Activated gamma-delta T cell (primary cell): Measurements from ENCODE around the gene PPFIA2.

Experiments used
- DNase-seq: peaks from one replicate; lab custom pipeline; 2025; lab: John Stamatoyannopoulos, UW

Gene PPFIA2

DNA sequence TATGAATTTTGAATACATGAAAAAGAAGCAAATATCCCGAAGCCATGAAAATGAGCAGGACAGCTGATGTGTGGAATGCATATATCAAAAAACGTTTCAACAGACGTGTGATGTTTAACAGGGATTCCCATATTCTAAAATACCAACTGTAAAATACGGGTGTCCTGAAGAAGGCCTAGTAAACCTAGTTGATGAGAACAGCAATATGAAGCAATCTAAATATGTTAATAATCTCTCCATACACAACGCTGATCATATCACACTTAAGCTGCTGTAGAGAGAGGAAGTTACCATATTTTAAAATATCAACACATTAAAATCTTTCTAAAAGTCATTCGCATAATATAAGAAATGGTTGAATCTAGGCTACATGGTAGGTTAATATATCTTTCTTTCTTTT lies 317.5 kb downstream of the PPFIA2 start:
- no peak for DNase-seq

DNA sequence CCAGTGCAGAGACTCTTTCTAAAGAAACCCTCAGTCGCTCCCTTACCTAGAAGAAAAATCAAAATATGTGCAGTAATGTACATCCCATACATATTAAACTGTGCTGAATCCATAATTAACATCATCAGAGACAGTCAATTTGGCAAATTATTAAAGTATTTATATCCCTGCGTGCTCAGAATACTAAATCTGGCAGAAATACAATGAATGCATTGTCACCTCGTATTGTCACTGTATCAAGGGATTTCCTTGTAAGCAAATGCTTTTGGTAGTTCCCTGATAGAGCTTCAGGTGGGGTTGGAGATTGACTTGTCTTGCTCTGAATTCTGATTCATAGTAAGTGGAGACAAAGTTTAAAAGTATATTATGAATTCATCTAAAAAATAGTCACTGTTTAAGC lies 319.1 kb downstream of the PPFIA2 start:
- no peak for DNase-seq

DNA sequence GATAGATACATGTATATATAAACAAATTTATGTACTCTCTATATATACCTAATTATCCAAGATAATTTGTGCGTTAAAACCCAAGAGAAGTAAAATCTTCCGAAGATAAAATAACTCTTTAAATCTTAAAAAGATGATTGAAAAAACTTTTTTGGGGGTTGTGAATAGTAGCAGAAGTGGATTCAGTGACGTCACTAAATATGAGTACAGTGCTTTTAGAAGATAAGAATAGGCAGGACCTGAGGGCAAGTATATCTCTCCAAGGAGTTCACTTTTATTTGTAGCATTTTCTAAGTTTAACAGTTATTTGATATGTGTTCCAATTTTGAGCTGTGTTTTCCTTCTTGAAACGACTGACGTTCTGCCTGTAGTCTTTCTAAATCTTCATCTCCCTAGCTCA lies 319.8 kb downstream of the PPFIA2 start:
- DNase-seq: no peak

DNA sequence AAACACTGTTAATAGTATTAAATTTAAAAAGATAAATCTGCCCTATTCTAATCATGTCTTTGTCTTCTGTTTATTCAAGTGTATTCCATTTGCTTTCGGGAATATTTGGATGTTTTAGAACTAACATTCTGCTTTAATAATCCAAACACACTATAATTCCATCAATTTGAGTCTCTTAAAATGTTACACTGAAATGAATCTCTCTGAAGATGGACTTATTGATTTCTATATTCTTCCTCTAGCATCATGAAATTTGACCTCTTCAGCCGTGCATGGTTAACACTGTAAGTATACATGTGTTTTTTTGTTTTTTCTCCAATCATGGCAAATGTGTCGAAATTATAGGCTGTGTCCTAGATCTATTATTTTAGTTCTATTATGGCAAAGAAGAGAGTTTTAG lies 342.1 kb downstream of the PPFIA2 start:
- DNase-seq: no peak

DNA sequence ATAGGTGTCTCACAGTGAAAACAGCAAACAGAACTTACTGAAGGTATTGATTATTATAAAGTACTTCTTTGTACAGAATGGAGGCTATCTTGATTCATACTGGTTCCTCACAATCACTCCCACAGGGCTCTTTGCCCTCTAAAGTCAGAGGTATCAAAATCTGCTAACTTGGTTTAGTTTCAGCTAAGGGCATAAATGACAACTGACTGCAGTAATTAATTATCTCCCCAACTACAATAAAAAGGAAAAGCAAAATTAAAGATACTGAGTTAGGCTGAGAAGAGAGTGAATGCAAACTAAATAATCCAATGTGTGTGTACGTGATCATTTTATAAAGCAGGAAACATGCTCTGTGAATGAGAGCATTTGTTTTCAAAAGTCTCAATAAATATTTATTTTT lies 342.6 kb downstream of the PPFIA2 start:
- DNase-seq: no peak

DNA sequence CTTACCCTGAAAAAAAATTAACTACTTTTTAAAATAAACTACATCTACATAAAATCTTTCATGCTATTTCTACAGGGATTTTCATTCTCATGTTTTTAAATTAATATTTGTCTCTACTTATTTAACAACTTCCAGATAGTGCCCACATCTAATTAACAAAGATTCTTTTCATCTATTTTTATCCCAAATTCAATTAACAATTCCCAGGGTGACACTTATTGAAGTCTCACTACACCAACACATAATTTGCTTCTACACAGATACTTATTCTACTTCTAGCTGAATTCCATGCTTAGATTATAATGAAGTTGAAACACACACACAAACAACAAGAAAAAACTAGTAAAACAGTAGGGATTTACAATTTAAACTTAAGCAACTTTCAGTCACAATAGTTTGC lies 344.7 kb downstream of the PPFIA2 start:
- DNase-seq: no peak

DNA sequence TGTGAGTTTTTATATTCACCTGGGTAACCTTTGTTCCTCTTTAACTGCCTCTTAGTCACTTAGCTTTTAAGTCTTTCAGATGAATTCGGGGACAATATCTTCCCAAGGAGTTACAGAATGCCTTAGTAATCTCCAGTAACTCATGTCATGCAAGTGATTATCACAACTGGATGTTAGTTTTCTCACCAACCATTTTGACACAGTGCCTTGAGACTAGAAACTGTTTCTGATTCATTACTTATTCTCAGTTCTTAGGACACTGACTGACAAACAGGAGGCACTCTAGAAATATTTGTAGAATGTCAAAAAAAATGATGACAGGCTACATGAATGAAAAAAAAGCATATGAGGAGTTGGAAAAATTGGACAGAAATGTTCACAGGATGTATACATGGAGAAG lies 346.2 kb downstream of the PPFIA2 start:
- no peak for DNase-seq

DNA sequence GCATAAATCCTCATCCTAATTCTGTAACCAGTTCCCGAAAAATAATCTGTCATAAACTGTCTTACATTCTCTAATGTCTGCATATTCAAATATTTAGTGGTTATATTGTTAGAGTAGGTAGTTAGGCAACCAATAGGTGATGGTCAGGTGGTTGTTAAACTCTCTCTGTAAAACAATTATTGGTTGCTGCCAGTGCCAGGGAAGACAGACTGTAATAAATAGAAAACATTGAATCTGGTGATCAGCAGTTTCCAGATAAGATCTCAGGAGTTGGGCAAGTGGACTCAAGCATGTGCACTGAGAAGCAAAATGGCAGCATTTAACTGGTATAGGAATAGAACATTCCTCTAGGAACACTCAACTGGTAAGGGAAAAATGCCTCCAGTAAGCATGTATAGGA lies 355.8 kb downstream of the PPFIA2 start:
- no peak for DNase-seq

DNA sequence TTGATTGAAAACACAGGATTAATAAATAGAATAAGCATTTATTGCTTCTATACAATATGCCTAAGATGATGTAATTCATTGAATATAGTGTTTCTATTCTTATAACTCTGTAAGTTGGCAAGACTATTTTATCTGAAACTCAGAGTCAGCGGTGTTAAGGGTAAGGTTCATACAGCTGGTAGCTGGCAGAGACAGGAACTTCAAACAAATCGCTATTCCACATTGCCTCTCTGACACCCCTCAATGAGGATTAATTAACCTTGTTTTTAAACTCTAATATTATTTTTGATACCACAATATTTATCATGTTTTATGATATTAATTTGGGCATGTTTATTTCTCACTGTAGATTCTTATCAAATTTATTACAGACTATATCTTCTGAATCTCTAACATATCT lies 357.9 kb downstream of the PPFIA2 start:
- no peak for DNase-seq

DNA sequence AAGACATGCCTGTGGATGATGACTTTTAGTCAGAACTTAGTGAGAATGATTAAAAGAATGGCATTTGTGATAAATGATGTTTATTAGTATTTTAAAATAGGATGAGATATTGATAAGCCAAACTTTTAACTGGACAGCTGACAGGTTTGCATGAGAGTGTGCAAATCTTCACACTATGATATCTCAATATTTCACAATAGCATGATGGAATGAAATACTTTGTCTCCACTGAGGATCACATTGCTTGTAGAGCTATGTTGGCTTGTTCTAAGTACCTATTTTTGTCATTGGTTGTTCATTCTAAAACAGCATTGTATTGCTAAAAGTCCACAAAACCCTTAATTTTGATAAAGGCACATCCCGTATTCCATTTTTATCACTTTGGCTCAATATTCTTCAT lies 359.1 kb downstream of the PPFIA2 start:
- no peak for DNase-seq

DNA sequence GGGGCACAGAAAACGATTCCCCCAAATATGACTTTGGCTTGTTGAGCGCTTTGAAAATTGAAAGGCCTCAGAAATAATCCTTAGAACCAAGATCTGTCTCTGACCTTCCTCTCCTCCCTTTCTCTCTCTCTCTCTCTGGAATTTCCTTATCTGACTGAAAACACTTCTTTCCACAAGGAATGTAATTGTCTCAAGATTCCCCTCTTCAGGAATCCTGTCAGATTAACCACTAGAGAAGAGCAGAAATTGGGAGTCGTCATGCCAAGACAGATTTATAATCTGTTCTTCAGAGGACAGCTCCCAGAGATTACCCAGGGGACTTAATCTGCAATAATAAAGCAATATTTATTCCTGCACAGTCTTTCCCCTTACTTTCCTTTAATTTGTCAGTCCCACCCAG lies 363.7 kb downstream of the PPFIA2 start:
- DNase-seq: no peak

DNA sequence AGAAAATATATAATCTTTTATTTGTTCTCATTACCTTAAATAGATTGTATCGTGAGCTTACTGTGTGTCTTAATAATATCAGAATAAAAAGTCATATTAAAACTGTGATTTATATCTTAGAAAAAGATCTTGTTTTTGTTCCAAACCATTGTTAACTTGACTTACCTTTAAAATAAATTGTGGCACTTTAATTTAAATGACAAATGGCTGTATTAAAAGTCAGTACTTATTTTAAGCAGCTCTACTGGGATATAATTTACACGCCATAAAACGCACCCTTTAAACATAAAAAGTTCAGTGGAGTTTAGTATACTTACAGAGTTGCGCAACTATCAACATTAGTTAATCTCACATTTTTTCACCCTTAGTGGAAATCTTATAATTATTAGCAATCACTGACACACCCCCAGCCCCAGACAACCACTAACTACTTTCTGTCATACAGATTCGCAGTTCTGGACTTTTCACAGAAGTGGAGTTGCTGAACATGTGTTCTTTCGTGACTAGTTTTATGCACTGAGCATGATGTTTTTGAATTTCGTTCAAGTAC lies 369.5 kb downstream of the PPFIA2 start:
- DNase-seq: no peak

DNA sequence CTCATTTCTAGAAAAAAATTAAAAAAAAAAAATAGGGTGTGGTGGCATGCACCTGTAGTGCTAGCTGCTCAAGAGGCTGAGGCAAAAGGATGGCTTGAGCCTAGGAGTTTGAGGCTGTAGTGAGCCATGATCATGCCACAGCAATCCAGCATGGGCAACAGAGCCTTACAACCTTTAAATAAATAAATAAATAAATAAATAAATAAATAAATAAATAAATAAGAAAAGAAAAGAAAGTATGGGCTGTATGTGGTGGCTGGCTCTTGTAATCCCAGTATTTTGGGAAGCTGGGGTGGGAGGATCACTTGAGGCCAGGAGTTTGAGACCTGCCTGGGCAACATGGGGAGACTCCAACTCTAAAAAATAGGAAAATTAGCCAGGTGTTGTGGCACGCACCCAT lies 373.0 kb downstream of the PPFIA2 start:
- DNase-seq: no peak

DNA sequence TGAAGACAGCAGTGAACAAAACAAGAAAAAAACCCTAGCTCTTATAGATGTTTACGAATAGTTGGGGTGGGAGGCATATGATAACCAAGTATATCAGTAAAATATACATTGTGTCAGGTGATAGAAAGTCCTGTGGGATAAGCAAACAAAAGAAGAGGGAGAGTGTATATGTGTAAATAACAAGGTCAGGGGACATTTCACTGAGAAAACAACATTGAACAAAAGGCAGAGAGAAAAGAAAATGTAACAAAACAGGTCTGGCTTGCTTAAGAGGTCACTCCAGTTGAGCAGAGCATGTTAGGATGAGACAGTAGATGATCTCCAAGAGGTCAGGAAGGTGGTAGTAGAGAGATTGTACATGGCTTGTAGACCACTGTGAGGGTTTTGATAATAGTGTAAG lies 377.2 kb downstream of the PPFIA2 start:
- DNase-seq: no peak

DNA sequence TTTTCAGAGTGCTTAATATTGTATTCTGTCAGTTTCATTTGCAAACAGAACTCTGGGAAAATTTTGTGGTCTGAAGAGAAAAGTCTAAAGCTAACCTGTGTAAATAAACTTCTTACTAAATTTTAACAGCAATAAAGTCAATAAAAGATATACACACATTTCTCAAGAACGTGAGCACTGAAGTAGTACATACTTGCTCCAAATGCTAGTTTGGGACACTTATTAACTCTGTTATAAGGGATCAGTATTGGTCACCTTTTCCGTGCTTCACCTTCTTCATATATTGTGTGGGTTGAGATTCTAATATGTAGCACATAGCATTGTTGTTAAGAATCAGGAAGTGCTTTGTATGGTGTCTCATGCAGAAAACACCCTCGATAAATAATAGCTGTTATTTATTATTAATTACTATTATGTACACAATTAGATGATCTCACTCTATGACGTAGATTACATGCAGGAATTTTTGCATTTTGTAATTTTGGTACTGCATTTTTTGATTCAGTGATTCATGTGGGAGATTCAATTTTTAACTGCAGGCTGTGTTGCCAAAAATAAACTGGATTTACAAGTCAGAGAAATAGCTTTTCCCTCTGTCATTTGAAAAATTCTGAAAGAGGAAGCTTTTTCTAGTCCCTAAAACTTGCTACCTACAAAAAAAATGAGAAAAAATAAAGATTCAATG lies 380.4 kb downstream of the PPFIA2 start:
- no peak for DNase-seq

DNA sequence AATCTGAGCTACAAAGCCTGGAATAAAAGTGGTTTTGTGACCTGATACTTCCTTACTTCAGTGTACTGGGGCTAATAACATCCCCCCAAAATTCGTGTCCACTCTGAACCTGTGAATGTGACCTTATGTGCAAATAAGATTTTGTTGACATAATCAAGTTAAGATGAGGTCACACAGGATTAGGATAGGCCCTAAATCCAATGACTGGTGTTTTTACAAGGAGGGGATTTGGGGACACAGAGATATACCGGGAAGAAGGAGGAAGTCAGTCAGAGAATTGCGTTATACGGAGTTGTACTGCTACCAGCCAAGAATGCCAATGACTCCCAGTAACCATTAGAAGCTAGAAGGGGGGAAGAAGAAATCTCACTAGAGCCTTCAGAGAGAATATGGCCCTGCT lies 381.4 kb downstream of the PPFIA2 start:
- DNase-seq: no peak

DNA sequence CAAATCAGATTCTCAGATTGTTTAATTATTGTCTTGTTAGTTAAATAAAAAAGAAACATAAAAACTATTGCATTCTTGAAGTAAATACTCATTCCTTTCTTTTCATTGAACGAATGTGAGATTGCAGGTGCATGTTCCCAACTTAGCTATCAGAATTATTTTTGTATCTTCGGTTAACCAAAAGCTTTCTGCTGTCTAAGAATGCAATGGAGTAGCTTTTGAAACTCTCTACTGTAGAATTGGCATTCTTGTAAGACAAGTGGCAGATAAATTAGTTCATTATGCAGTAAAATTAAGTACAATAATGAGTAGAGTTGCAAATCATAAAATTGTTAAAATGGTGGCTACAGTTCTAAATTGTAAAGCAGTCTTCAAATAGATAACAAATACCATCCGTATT lies 383.2 kb downstream of the PPFIA2 start:
- no peak for DNase-seq

DNA sequence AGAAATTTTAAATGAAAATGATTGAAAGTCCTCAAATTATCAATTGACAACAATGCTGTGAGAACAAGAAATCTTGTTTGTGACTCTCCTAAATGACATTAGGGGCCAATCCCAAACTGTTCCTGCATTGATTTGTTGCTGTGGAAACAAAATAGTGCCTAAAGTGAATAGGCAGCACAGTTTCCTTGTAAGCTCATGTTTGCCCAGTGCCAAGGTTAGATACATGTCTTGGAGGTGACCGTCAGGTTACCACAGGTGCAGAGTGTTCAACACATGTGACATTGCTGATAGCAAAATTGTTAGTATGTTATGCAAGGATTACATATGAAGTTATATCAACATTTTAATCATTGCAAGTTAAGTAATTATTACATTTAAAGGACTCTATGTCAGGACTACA lies 388.7 kb downstream of the PPFIA2 start:
- no peak for DNase-seq

DNA sequence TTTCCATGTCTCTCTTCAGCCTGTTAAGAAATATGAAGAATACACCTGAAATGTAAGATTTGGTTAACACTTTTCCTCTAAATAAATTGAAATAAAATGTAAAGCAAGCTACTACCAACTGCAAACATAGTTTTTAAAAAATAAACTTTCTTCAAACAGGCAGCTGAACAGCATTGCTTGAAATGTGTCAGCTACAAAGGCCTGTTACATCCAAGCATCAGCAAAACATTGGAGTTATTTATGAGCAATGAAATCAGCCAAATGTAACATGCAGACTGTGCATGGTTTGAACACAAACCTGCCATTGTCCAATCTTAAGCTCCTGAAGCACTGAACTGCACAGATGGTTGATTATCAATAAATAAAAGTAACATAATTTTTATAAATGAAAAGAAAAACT lies 390.0 kb downstream of the PPFIA2 start:
- no peak for DNase-seq

DNA sequence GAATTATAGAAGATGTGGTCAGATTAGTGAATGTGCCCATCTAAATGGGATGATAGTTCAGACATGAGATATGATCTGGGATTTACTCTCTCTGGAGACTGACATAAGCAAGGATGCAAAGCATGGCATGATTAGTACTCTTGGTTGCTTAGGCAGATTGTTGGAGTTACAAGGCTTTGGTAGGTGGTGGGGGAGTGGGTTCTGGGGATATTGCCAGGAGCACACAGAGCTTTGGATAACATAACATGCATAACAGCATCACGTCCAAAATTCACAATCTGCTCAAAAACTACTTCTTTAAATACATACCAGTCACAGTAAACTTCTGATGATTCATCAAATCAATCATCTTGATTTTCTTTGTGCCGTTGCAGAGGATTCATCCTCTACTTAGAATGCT lies 393.9 kb downstream of the PPFIA2 start:
- DNase-seq: no peak

DNA sequence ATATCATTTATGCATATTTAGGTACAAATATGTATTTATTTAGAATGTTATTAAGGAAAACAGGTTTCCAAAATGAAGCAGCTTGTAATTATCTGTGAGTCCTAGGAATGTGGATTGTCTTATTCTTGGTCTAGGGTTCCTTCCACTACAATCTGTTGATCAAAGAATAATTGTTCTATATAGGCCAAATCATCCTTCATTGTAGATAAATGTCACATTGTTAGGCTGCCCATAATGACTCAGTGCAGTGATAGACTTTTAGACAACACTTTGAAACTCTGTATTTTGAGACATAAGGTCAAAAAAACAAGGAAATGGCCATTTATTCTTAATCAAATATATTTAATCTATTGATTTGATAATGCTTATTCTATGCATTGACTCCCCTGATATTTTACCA lies 398.2 kb downstream of the PPFIA2 start:
- no peak for DNase-seq

DNA sequence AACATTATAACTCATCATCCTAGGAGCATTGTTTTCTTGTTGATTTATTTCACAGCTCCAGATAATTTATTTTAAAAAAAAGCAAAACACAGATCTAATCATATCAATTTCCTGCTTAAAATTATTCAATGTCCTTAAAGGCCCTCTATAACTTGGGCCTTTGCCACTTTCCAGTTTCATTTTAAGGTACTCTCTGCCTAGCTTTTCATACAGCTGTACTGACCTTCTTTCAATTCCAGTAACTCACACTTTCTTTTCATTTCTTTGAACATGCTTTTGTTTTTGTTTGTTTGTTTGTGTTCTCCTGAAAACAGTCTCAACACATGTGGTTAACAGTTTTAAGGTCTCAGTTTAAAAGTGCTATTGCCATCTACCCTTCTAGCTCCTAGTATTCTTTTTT lies 399.4 kb downstream of the PPFIA2 start:
- DNase-seq: no peak

DNA sequence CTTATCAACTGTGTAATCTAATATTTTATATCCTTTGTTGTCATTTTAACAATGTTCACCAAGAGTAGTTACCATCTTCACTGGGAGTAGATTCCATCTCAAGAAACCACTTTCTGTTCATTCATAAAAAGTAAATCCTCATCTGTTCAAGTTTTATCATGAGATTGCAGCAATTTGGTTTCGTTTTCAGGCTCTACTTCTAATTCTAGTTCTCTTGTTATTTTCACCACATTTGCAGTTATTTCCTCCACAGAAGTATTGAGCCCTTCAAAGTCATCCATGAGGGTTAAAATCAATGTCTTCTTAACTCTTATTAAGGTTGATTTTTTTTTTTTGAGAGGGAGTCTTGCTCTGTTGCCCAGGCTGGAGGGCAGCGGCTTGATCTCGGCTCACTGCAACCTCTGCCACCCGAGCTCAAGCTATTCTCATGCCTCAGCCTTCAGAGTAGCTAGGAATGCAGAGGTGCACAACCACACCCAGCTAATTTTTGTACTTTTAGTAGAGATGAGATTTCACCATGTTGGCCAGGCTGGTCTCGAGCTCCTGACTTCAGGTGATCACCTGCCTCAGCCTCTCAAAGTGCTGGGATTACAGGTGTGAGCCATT lies 404.7 kb downstream of the PPFIA2 start:
- DNase-seq: no peak

DNA sequence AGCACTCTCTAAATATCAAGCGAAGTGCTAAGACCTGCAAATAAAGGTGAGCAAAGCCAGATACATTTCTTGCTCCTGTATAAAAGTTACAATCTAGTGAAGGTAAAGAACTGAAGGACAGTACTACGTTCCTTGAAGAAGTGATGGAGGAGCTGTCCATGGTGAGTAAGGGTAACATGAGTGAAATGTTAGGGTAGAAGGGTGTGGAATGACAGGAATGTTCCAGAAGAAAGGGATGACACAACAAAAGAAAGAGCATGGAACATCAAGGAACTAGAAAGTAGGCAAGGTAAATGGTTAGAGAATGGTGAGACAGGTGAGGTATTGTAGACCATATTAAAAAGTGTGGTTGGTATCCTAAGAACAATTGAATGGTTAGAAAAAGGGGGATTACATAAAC lies 408.8 kb downstream of the PPFIA2 start:
- DNase-seq: no peak
